T47D (cell line): ENCODE results near the gene BABAM2.

Experiments
- DNase-seq, 2 experiments: peaks; one replicate each; pipeline versions ENCODE4 v3.0.0 to v3.0.0-alpha.2; 2011 to 2012; ENCODE audit warnings: low read depth in 1 of 2, low spot score in 1 of 2
- JUND ChIP-seq: IDR thresholded peaks from 2 replicates; pipeline ENCODE4 v1.6.1; 2012; ENCODE audit warnings: low read depth
- in situ Hi-C: cut with HindIII; loops from 2 replicates; pipeline ENCODE4 v1.10.0; 2016; ENCODE audit warnings: low sequenced_read_pairs, low pct_unique_long_range_greater_than_20kb

BABAM2 gene

DNA sequence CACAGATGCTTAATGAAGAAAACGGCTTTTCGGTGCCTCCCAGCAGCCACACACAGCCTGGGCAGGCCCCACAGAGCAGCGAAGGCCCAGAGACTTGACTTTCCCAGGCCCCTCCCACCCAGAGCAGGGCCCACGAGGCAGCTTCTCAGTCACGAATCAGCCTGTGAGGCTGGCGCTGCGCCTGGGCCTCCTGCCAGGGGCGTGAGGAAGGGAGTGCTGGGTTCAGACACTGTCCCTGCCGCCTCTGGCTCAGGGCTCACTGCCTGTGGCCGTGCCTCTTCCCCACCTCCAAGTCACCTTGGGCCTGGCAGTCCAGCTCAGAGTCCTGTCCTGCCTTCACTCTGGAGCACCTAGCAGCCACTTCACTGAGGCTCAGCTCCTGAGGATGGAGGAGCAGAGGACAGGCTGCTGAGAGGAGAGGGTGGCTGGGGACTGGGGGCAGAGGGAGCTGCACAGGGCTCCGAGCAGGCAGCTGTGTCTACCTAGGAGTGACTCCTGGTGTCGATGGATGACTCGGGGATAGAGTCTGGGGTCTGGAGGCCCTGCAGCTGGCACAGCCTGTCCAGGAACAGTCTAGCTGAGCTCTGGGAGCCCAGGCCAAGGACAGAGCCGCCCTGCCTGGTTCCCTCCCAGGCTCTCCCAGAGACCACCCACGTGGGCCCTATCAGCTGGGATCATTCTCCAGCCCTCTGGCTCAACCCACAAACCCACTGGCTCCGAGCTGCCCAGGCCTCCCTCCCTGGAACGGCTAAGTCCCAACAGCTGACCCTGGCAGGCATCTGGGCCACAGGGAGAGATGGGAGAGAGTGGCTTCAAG, 465.8 kb downstream of the BABAM2 start:
- in situ Hi-C loops, result no loop called here

DNA sequence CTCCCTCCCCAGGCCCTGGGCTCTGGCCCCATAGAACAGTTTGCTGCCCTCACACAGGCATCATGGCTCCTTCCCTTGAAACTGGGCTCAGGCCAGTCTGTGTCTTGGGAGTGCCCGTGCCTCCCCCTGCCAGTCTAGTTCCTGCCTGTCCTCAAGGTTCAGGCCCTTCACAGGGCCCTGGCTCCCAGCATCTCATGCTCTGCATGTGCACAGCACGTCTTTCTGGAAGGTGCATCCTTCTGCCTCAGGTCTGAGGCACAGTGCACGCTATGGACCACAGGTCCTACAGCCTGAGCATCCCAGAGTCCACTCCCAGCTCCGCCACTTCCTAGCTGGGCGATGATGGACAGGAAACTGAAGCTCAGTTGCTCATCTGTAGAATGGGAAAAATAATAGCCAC, 466.5 kb downstream of the BABAM2 start:
- TF ChIP-seq JUND, result no peak
- DNase-seq, result no peak
- in situ Hi-C loops, result no loop called here

More for the DNA sequence above, 465.8 kb downstream of the BABAM2 start:
- no peak for TF ChIP-seq JUND
- DNase-seq, result peak in 1 of 2 experiments; percentile 37

DNA sequence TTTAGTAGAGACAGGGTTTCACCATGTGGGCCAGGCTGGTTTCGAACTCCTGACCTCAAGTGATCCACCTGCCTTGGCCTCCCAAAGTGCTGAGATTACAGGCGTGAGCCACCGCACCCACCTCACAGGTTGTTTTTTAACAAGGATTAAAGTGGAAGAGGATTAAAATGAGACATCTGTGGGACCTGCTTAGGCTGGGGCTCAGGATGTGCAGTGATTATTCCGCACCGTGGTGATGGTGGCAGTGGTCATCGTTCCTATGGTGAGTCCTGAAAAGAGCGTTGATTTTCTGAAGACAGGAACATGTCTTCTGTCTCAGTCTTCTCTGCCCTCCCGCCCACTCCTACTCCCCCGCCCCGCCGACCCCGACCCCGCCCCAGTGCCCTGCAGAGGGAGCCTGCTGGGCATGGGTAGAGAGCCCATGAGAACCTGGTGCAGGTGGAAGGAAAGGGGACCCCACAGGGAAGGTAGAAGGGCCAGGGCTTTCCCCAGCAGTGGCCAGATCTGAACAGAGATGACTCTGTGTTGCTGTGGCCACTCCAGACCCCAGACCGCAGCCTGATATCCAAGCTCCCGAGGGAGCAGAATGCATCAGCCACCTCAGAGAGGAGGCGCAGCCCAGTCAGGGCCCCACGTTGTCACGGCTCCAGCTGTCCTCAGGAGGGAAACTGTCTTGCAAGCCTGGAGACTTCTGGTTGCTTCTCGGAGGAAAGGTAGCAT, 467.6 kb downstream of the BABAM2 start:
- DNase-seq, result no peak
- in situ Hi-C loops, result no loop called here
- no peak for TF ChIP-seq JUND

DNA sequence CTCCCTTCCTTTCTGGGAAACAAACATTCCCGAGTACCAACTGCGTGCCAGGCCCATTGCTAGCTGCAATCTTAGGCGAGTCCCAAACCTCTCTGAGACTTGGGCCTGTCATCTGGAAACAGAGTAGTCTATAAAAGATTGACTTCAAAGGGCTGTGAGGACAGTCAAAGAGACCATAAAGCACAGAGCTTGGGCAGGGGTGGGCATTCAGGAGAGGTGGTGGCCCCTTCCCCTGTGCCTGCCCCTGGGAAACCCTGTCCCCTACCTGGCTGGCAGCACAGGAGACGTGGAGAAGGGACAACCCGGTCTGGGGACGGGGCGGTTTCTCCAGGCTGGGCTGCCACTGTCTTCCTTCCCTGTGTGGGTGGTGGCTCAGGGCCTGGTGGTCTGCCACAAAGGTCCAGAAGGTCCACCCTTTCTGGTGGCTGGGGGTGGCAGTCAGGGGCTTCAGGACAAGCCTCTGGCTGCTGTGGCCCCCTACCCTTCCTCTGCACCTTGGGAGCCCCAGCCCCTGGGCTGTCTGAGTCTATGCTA, 468.2 kb downstream of the BABAM2 start:
- in situ Hi-C loops, result no loop called here
- no peak for TF ChIP-seq JUND
- no peak for DNase-seq

DNA sequence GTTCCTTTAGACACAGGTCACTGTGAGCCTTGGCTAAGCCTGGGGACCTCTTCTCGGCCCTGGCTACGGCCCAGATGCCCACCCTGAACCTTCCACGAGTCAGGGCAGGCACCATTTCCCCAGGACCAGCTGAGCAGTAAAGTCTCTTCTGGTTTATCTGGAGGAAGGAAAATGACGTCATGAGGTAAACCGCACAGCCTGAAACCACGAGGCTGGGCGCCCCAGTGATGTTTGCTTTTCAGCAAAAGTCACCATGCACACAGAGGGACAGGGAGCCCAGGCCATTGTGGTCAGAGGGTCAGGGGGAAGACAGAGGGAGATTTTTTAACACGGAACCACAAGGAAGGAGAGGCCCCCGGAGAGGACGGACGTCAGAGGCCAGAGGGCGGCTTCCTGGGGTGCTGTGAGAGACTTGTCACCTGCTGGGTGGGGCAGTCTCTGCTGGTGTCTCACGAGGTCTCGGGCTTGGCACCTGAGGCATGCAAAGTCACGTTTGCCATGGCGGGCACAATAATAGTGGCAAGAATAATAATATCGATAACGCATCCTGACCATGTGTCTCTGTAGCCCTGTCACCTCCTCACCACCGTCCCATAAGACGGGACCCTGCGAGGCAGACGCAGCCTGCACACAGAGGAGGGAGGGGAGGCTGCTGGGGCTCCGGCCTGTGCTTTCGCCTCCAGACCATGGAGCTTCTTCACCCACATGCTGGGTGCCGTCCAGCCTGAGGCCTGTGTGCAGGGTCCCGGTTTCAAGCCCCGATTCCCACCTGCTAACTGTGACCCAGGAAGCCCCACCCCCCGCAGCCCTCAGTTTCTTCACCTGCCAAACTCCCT, 468.9 kb downstream of the BABAM2 start:
- in situ Hi-C loops, result no loop called here
- TF ChIP-seq JUND, result no peak
- peak in 1 of 2 experiments; percentile 42 for DNase-seq

DNA sequence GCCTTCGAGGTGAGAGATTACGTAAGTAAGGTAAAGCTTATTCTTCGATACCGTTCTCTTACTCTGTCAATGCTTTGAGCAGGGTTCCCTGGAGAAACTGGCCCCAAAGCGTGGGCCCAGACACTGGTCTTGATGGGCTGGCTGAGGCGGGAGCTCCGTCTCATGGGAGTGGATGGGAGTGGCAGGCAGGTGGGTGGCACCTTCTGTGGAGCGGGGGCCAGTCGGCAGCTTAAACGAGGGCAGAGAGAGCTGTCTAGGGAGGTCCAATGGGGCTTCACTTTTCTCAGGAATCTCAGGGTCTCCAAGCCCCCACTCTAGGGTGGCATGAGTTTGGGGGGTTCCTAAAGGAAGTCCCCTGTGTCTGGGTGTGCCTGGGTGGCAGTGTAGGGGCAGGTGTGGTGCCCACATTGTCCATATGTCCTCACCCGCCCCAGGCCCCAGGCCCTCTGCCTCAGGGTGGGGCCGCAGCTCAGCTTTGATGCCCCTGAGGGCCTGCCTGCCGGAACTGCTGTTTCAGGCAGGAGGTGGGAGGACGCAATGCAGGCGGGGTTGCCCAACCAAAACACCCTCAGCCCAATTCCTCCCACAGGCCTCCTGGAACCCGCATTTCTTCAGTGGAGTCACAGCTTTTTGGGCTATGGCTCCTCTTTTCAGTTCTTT, 469.7 kb downstream of the BABAM2 start:
- in situ Hi-C loops, result no loop called here
- DNase-seq, result no peak
- no peak for TF ChIP-seq JUND

DNA sequence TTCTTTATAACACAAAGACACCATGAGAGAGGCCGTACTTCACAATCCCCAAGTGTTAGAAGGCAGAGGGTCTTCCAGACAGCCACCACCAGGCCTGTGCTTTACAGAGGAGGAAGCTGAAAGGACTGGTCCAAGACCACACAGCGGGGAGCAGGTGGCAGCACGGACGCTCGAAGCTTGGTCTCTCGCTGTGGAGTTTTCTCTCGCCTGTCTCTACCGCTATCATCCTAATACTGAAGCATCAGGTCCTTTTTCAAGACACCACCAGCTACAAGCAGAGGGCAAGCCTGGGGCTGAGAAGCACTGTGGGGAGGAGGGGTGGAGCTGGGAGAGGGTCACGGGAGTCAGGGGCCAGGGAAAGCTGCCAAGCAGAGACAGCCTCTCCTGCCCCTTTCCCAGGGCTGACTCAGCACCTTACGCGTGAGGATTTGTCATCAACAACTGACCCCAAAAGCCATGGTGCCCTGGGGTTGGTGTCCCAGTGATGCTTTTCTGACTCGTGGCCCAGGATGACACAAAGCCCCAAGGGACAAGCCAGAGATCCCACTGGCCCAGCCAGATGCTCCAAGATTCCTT, 470.3 kb downstream of the BABAM2 start:
- in situ Hi-C loops, result no loop called here
- DNase-seq, result no peak
- no peak for TF ChIP-seq JUND

DNA sequence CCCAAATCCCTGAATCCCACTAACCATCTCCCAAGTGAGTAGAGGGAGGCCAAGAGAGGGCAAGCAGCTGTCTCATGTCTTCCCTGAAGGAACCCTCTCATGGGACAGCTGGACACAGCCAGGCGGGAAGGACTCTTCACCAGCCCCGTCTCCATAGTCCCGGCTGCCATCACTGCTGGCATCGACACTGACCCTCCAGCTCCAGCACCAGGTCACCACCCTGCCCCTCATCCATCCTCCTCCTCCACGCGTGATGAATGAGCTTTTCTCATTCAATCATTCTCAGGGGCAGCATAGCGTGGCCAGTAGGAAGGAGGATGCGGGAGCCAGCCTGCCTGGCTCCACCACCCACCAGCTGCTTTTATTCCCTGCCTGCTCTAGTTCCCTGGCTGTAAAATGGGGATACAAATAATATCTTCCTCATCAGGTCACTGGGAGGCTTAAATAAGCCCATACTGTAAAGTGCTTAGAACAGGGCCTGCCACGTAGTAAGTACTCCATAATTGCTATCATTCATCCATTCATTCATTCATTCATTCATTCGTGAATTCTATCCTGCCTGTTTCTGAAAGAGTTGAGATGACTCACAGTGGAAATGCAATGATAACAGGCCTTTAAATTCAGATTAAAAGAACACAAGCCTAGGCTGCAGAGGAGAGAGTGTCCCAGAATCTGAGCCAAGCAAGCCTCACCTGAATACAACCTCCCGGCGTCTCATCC, 471.6 kb downstream of the BABAM2 start:
- TF ChIP-seq JUND, result no peak
- no peak for DNase-seq
- in situ Hi-C loops, result no loop called here

DNA sequence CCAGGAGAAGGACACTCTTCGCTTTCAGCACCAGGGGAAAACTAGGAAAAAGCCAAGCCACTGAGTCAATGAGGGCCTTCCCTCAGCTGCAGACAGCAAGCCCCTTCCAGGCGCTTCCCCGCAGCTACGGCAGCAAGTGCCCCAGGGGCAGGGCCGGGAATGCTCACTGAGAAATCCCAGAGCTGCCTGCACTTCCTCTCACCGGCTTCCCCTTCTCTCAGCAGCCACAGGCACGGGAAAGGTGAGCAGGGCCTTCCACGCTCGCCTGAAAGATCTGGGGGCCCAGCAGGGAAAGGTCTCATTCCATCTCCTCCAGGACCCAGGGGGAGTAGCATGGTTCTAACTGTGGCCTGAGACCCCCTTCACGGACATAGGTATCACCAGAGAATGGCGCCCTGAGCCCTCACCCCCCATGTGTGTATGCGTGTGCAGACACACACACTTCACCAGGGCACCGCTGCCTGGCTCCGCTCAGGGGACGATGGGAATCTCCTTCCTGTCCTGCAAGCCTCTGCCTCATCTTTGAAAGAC, 472.5 kb downstream of the BABAM2 start:
- in situ Hi-C loops, result no loop called here
- TF ChIP-seq JUND, result no peak
- no peak for DNase-seq

DNA sequence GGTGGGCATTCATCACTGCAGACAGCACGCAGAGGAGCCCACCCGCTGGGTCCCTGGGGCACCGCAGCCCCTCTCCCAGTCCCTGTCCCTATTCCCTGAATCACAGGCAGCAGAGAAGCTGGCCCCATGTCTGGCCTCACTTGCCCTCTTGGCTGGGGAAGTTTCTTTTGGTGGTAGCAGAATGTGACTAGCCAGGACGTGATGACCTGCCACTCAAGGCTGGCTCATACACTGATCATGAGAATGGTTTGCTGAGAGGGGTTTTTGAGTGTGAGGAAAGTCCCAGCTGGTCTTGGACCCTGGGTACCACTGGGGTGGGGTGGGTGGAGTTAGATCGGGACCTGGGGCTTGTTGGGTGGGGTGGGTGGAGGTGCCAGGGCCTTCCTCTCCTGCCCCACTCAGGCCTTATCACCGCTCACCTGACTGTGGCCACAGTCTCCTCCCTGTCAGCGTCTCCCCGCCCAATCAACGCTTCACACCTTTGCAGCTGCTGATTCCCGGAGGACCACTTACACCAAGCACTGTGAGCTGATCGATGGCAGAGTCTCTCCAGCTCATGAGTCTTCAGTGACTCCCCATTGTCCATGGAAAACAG, 473.3 kb downstream of the BABAM2 start:
- no peak for TF ChIP-seq JUND
- in situ Hi-C loops, result no loop called here
- DNase-seq, result no peak

DNA sequence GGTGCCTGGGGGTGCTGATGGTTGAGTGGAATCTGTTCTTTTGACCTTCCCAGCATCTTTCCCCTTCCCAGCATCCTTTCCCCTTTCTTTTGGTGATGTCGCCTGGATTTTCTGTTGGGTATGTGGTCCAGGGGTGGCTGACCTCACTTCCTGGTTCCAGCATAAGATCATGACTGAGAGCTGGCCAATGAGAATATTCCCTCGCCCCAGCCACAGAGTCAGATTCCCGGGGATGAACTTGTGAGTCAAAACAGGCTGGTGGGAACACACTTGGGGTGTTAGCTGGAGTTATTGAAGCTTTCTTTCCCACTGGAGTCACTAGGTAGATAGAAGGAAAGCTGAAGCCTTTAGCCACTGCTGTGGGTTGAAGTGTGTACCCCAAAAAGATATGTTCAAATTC, 474.1 kb downstream of the BABAM2 start:
- DNase-seq, result no peak
- no peak for TF ChIP-seq JUND
- in situ Hi-C loops, result no loop called here
